ENCODE data around the gene PARD3. TPM values are rescaled to one million over a fixed set of nuclear protein-coding genes. Genes with fewer than 3 reads are reported as not detected.

Gene PARD3
- total and polyA plus RNA-seq, 10 of the 15 experiments (the other 5 are each of a cell fraction or from before 2014, with no cell fraction given): 2.6 to 43.1 (median 13.9) TPM

- FAIRE-seq (no peak), ATAC-seq (no peak), DNase-seq (ENCODE audit: low read depth, low spot score) (no peak)
- no peak for TF ChIP-seq MYB (IDR thresholded peaks at IDR 0.05; ENCODE audit: borderline replicate concordance, low read depth, low read length)
- TF ChIP-seq, protein P1, sequence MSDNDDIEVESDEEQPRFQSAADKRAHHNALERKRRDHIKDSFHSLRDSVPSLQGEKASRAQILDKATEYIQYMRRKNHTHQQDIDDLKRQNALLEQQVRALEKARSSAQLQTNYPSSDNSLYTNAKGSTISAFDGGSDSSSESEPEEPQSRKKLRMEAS (IDR thresholded peaks at IDR 0.05; ENCODE audit: low read depth, low read length): no peak
- no peak for TF ChIP-seq ZNF592 (IDR thresholded peaks at IDR 0.05)
- no peak for TF ChIP-seq NR2C1 (IDR thresholded peaks at IDR 0.05)
- TF ChIP-seq SUZ12 (IDR thresholded peaks at IDR 0.05; ENCODE audit: unreplicated experiment): no peak
- TF ChIP-seq MEF2B (IDR thresholded peaks at IDR 0.05; ENCODE audit: partially characterized antibody, poor library complexity, severe bottlenecking): no peak
- no peak for TF ChIP-seq RCOR1 (conservative IDR thresholded peaks at IDR 0.05; ENCODE audit: low read depth, low read length)
- no peak for TF ChIP-seq CHD4 (IDR thresholded peaks at IDR 0.05)
- no peak for TF ChIP-seq RAD21 (IDR thresholded peaks at IDR 0.05; ENCODE audit: insufficient read depth, low read depth, low read length)
- no peak for TF ChIP-seq RUNX3 (IDR thresholded peaks at IDR 0.05; ENCODE audit: low read length)
- no peak for TF ChIP-seq SMAD5 (IDR thresholded peaks at IDR 0.05; ENCODE audit: low read depth)
- no peak for TF ChIP-seq HDAC6 (IDR thresholded peaks at IDR 0.05; ENCODE audit: unreplicated experiment)
- TF ChIP-seq BACH1 (IDR thresholded peaks at IDR 0.05; ENCODE audit: borderline replicate concordance): no peak
- no peak for TF ChIP-seq BCL11A (IDR thresholded peaks at IDR 0.05; ENCODE audit: low read depth, low read length)
- no peak for TF ChIP-seq KLF5 (IDR thresholded peaks at IDR 0.05; ENCODE audit: partially characterized antibody)
- Histone ChIP-seq H3K79me2 (ENCODE audit: control insufficient read depth, insufficient read depth, low read length) (no peaks in the 10 kb centered on the region), H3K4me2 (ENCODE audit: control insufficient read depth, insufficient read depth) (no peak overlapping the region), H3K27ac (ENCODE audit: control insufficient read depth, insufficient read depth) (no peak overlapping the region), H3K4me3 (no peak overlapping the region), H3K4me1 (ENCODE audit: control insufficient read depth, insufficient read depth, low read length) (no peaks in the 10 kb centered on the region), H3K9me3 (replicated peaks; ENCODE audit: control insufficient read depth, insufficient read depth, low read length) (no peaks in the 10 kb centered on the region), H3K27me3 (replicated peaks in 1 of 2; ENCODE audit: control insufficient read depth in 2 of 2, insufficient read depth in 2 of 2, low read length in 1 of 2) (peaks cover 0 to 10% of the 10 kb centered on the region in 2 experiments; a peak in 3 of 4 replicates), H3K9ac (ENCODE audit: control insufficient read depth, insufficient read depth, low read length) (no peak overlapping the region), H3K36me3 (ENCODE audit: control insufficient read depth in 2 of 2, insufficient read depth in 2 of 2, low read length in 1 of 2) (no peaks in the 10 kb centered on the region), H2AFZ (ENCODE audit: control insufficient read depth, low read depth, low read length) (no peak overlapping the region), H4K20me1 (ENCODE audit: control insufficient read depth, insufficient read depth) (no peaks in the 10 kb centered on the region)
- in situ Hi-C loops (cut with MboI): no loop called here
- 82% methylated on average over 16 of the region's 16 CpGs for WGBS (ENCODE audit: insufficient coverage, insufficient replicate concordance, low lambda C conversion rate, missing lambda C conversion rate)
- CTCF ChIA-PET: interaction anchor here (1.0 to 3.6 kb wide), 6 partner anchors 9 to 162 kb away, joined by 3 to 26 read pairs (median 5); no protein-coding TSS in a partner anchor
- RAD21 ChIA-PET (ENCODE audit: unreplicated experiment): interaction anchor here (0.7 to 12.7 kb wide), 10 partner anchors 14 to 177 kb away, joined by 3 to 142 read pairs (median 5); no protein-coding TSS in a partner anchor
- SMC1A ChIA-PET (ENCODE audit: uncharacterized antibody, unreplicated experiment): interaction anchor here (1.0 to 5.8 kb wide), 6 partner anchors 8 to 162 kb away, joined by 3 to 49 read pairs (median 6); no protein-coding TSS in a partner anchor
- BruUV-seq (replicated peaks): no TSS peak
- intact Hi-C loops (cut with micrococcal nuclease; ENCODE audit: unreplicated experiment): loop anchor here (10.0 kb wide), 1 partner anchor 152 kb away; no protein-coding TSS in a partner anchor
- POLR2A ChIA-PET: interaction anchor here (1.2 to 1.5 kb wide), 2 partner anchors 26 to 93 kb away, joined by 3 read pairs; no protein-coding TSS in a partner anchor
Observed at GRCh38 chr10:34817054-34817453, 2.0 kb upstream of the PARD3 start.

Data from GM12878 (cell line).